PFSK-1 (cell line): ENCODE data around the gene GNB1L.

ENCODE experiments used
- FOXP2 ChIP-seq: optimal IDR thresholded peaks from 2 replicates; pipeline ENCODE3; 2011; ENCODE audit warnings: borderline replicate concordance, control low read depth, inconsistent platforms; ENCODE audit not compliant: insufficient read depth; ENCODE audit errors: extremely low read length, extremely low read depth
- POLR2AphosphoS5 ChIP-seq: IDR thresholded peaks from 2 replicates; pipeline ENCODE4 v1.6.1; 2012; ENCODE audit warnings: low read depth, mild to moderate bottlenecking, control low read depth, low read length, moderate library complexity
- REST ChIP-seq, 2 experiments: IDR thresholded peaks; 2 replicates each; pipeline versions ENCODE4 v1.6.1 to v1.8.0; 2011 to 2012; ENCODE audit warnings: low read depth in 2 of 2, low read length in 2 of 2, control low read depth in 1 of 2, inconsistent platforms in 1 of 2, mild to moderate bottlenecking in 1 of 2, moderate library complexity in 1 of 2; ENCODE audit not compliant: insufficient read depth in 1 of 2
- SIN3A ChIP-seq: IDR thresholded peaks from 2 replicates; pipeline ENCODE4 v1.6.1; 2012; ENCODE audit warnings: mild to moderate bottlenecking, low read length, moderate library complexity, borderline replicate concordance; ENCODE audit not compliant: insufficient read depth
- TAF1 ChIP-seq: IDR thresholded peaks from 2 replicates; pipeline ENCODE4 v1.6.1; 2012; ENCODE audit warnings: low read length, control low read depth, borderline replicate concordance; ENCODE audit not compliant: insufficient read depth

GNB1L gene

GRCh38 chr22:19775496-19776325 lies 79.0 kb downstream of the GNB1L start:
- TF ChIP-seq TAF1 = no peak
- TF ChIP-seq FOXP2 = no peak
- TF ChIP-seq SIN3A = no peak
- no peak for TF ChIP-seq REST (IDR thresholded peaks at IDR 0.05; ENCODE audit: insufficient read depth in 1 of 2, low read depth in 2 of 2, low read length in 2 of 2)
- TF ChIP-seq POLR2AphosphoS5 = no peak

- TF ChIP-seq POLR2AphosphoS5 (no peak), FOXP2 (no peak), TAF1 (no peak), REST (IDR thresholded peaks at IDR 0.05; ENCODE audit: insufficient read depth in 1 of 2, low read depth in 2 of 2, low read length in 2 of 2) (no peak), SIN3A (no peak)
Measured at GRCh38 chr22:19774628-19775027, 80.0 kb downstream of the GNB1L start.

- TF ChIP-seq FOXP2 (no peak), TAF1 (no peak), REST (IDR thresholded peaks at IDR 0.05; ENCODE audit: insufficient read depth in 1 of 2, low read depth in 2 of 2, low read length in 2 of 2) (no peak), POLR2AphosphoS5 (no peak), SIN3A (no peak)
Measured at GRCh38 chr22:19773470-19774040, 81.1 kb downstream of the GNB1L start.

GRCh38 chr22:19772673-19773469 lies 81.8 kb downstream of the GNB1L start:
- TF ChIP-seq POLR2AphosphoS5 = no peak

- TF ChIP-seq TAF1 = no peak
- TF ChIP-seq SIN3A = no peak
- no peak for TF ChIP-seq POLR2AphosphoS5
- no peak for TF ChIP-seq REST (IDR thresholded peaks at IDR 0.05; ENCODE audit: insufficient read depth in 1 of 2, low read depth in 2 of 2, low read length in 2 of 2)
Measured at GRCh38 chr22:19772422-19772672, 82.3 kb downstream of the GNB1L start.
